Testis (tissue), 3 donors: ENCODE measurements around the gene GBP6. TPM values are rescaled to one million over a fixed set of nuclear protein-coding genes. Genes with fewer than 3 reads are reported as not detected.

Experiments used
- DNase-seq: peaks from one replicate; pipeline ENCODE4 v3.0.0-alpha.2; 2019
- H3K27ac ChIP-seq, 2 donors: fragments of 200-600 bp; sonication (generic); one replicate each; pipeline ENCODE4 v1.5.1; 2019
- H3K27me3 ChIP-seq: fragments of 200-600 bp; sonication (generic); one replicate; pipeline ENCODE4 v1.5.1; 2019
- H3K36me3 ChIP-seq: fragments of 200-600 bp; sonication (generic); one replicate; pipeline ENCODE4 v1.5.1; 2017; ENCODE audit warnings: low read depth; ENCODE audit errors: missing control alignments
- H3K4me1 ChIP-seq: fragments of 200-600 bp; sonication (generic); one replicate; pipeline ENCODE4 v1.5.1; 2019
- H3K4me3 ChIP-seq, 2 donors: fragments of 200-600 bp; sonication (generic); one replicate each; pipeline ENCODE4 v1.5.1; 2017 to 2019
- H3K9me3 ChIP-seq: fragments of 200-600 bp; sonication (generic); one replicate; pipeline ENCODE4 v1.5.1; 2017
- CTCF ChIP-seq, 3 experiments: fragments of 450-650 bp in 2 of 3; fragments of 200-600 bp in 1 of 3; sonication (generic) in 1 of 3; IDR thresholded peaks; one replicate each; pipeline ENCODE4 v1.5.1; 2016 to 2019; ENCODE audit warnings: antibody characterized with exemption in 3 of 3, mild to moderate bottlenecking in 2 of 3, moderate library complexity in 1 of 3
- POLR2A ChIP-seq: fragments of 450-650 bp; IDR thresholded peaks from one replicate; pipeline ENCODE4 v1.6.1; 2017; ENCODE audit warnings: antibody characterized with exemption, mild to moderate bottlenecking, moderate library complexity
- WGBS, 2 donors: methylation state at CpG; one replicate each; pipeline ENCODE4 v1.1.5; 2018; 5-methylcytosine and 5-hydroxymethylcytosine counted together
- intact Hi-C: fragments of 100-400 bp; cut with DNase I; formaldehyde crosslinking; loops from one replicate; pipeline ENCODE4 v1.15.1; 2023; ENCODE audit warnings: low total_unique reads
- polyA plus RNA-seq: library from polyadenylated mRNA; stranded (reverse); fragments of 350-450 nt; fragmentation: Illumina TruSeq; extraction: RNeasy Lipid Tissue Mini Kit (QIAGEN cat#74804); gene quantifications from one replicate; pipeline ENCODE4 v1.2.3, GENCODE V29; 2014; ENCODE audit warnings: low read depth, low replicate concordance; ENCODE audit not compliant: insufficient read depth
- total RNA-seq, 2 donors: library from RNA; depleted of rRNA; stranded (reverse); fragments of >200 nt; gene quantifications; one replicate each; pipeline ENCODE4 v1.2.3, GENCODE V29; 2016

GBP6 gene
- total and polyA plus RNA-seq, 3 donors from 2014 or later: 0.24 to 0.26 (median 0.25) TPM

GRCh38 chr1:89356658-89357400 is 7.0 kb upstream of the GBP6 start:
- no peak for TF ChIP-seq POLR2A
- TF ChIP-seq CTCF (IDR thresholded peaks at IDR 0.05): no peak
- H3K4me3 ChIP-seq: no peak overlapping the region
- 87% methylated on average over 8 of the region's 8 CpGs for WGBS, 2 donors
- intact Hi-C loops: no loop called here
- H3K36me3 ChIP-seq: no peaks in the 10 kb centered on the region
- no peaks in the 10 kb centered on the region for H3K4me1 ChIP-seq
- H3K9me3 ChIP-seq: no peaks in the 10 kb centered on the region
- no peak overlapping the region for H3K27ac ChIP-seq
- no peaks in the 10 kb centered on the region for H3K27me3 ChIP-seq
- no peak for DNase-seq

- Histone ChIP-seq H3K4me3 (no peak overlapping the region), H3K36me3 (no peaks in the 10 kb centered on the region), H3K27me3 (no peaks in the 10 kb centered on the region), H3K4me1 (no peaks in the 10 kb centered on the region), H3K27ac (no peak overlapping the region), H3K9me3 (no peaks in the 10 kb centered on the region)
- TF ChIP-seq CTCF (IDR thresholded peaks at IDR 0.05) (peak; percentile 59 to 71 (median 59)), POLR2A (no peak)
- 17 to 19% methylated on average over 8 of the region's 8 CpGs for WGBS, 2 donors
- intact Hi-C loops: no loop called here
- peak; percentile 92 for DNase-seq
These were observed 5.5 kb upstream of the GBP6 start for GRCh38 chr1:89358287-89358893.

GRCh38 chr1:89360716-89361115 is 3.1 kb upstream of the GBP6 start:
- intact Hi-C loops: no loop called here
- no peak overlapping the region for H3K4me3 ChIP-seq
- H3K27ac ChIP-seq: no peak overlapping the region
- no peak for TF ChIP-seq POLR2A
- no peak for TF ChIP-seq CTCF (IDR thresholded peaks at IDR 0.05)
- H3K9me3 ChIP-seq: no peaks in the 10 kb centered on the region
- H3K36me3 ChIP-seq: no peaks in the 10 kb centered on the region
- WGBS, 2 donors: 67 to 88% methylated on average over 1 of the region's 1 CpG
- no peak for DNase-seq
- no peaks in the 10 kb centered on the region for H3K4me1 ChIP-seq
- no peaks in the 10 kb centered on the region for H3K27me3 ChIP-seq

GRCh38 chr1:89361681-89362080 is 2.2 kb upstream of the GBP6 start:
- no peak overlapping the region for H3K4me3 ChIP-seq
- TF ChIP-seq CTCF (IDR thresholded peaks at IDR 0.05) (no peak), POLR2A (no peak)
- DNase-seq: no peak
- no peak overlapping the region for H3K27ac ChIP-seq
- no peaks in the 10 kb centered on the region for H3K27me3 ChIP-seq
- WGBS, 2 donors: 94 to 97% methylated on average over 3 of the region's 3 CpGs
- intact Hi-C loops: no loop called here
- no peaks in the 10 kb centered on the region for H3K9me3 ChIP-seq
- no peaks in the 10 kb centered on the region for H3K36me3 ChIP-seq
- no peaks in the 10 kb centered on the region for H3K4me1 ChIP-seq

- H3K9me3 ChIP-seq: no peaks in the 10 kb centered on the region
- H3K36me3 ChIP-seq: no peaks in the 10 kb centered on the region
- no peak overlapping the region for H3K27ac ChIP-seq
- H3K4me3 ChIP-seq: no peak overlapping the region
- DNase-seq: no peak
- intact Hi-C loops: no loop called here
- 44 to 56% methylated on average over 1 of the region's 1 CpG for WGBS, 2 donors
- no peaks in the 10 kb centered on the region for H3K27me3 ChIP-seq
- TF ChIP-seq CTCF (IDR thresholded peaks at IDR 0.05) (no peak), POLR2A (no peak)
- no peaks in the 10 kb centered on the region for H3K4me1 ChIP-seq
These were observed 663 bp upstream of the GBP6 start for GRCh38 chr1:89363196-89363595.
